GM12865 (cell line): ENCODE data around the gene EML3.
"Not testable (repeated sequence)": the region's sequence is repeated elsewhere in the genome, so short reads cannot be mapped to it uniquely, and the experiment has no call there.

ENCODE experiments used
- DNase-seq: peaks from one replicate; pipeline ENCODE4 v3.0.0; 2010; ENCODE audit warnings: low read depth
- H3K4me3 ChIP-seq: 2 replicates; pipeline ENCODE4 v1.5.1; 2011; ENCODE audit warnings: mild to moderate bottlenecking, low read depth, low read length, control low read depth
- TF ChIP-seq, protein P1 (sequence below): IDR thresholded peaks from 2 replicates; pipeline ENCODE4 v1.5.1; 2011; ENCODE audit warnings: low read length, control low read depth, low read depth, inconsistent platforms; ENCODE audit not compliant: insufficient read depth; ENCODE audit errors: missing control alignments

EML3 gene

DNA sequence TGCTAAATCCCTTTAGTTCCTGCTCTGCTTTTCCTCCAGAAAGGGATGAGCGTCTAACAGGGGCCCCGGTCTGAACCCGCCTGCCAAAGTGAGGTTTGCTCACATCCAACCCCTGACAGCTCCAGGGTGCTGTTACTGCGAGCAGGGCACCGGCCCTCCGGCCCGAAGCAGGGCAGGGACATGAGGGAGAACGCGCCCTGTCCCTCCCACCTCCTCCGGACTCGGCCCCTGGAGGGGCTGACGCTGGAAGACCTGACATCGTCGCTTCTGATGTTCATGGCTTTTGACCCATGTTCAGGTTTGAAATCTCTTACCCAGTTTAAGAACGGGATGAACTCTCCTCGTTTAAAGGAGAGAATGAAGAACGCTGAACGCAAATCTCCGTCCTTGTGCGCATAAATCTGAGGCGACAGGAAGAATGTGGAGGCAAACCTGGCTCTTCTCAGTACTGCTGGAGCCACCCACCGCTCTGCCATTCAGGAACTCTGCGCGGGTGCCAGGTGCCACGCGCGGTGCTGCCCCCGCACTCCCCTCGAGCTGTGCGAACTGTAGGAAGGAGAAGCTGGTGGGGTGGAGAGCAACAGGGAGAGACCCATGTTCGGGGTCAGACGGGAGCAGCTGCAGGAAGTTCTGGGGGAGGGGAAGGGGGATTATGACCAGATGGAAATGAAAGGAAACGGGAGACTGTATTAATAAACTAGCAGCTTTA, 38.1 kb downstream of the EML3 start:
- H3K4me3 ChIP-seq = peak overlapping the region; percentile 85
- TF ChIP-seq, protein P1, sequence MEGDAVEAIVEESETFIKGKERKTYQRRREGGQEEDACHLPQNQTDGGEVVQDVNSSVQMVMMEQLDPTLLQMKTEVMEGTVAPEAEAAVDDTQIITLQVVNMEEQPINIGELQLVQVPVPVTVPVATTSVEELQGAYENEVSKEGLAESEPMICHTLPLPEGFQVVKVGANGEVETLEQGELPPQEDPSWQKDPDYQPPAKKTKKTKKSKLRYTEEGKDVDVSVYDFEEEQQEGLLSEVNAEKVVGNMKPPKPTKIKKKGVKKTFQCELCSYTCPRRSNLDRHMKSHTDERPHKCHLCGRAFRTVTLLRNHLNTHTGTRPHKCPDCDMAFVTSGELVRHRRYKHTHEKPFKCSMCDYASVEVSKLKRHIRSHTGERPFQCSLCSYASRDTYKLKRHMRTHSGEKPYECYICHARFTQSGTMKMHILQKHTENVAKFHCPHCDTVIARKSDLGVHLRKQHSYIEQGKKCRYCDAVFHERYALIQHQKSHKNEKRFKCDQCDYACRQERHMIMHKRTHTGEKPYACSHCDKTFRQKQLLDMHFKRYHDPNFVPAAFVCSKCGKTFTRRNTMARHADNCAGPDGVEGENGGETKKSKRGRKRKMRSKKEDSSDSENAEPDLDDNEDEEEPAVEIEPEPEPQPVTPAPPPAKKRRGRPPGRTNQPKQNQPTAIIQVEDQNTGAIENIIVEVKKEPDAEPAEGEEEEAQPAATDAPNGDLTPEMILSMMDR = no peak
- peak; percentile 35 for DNase-seq

DNA sequence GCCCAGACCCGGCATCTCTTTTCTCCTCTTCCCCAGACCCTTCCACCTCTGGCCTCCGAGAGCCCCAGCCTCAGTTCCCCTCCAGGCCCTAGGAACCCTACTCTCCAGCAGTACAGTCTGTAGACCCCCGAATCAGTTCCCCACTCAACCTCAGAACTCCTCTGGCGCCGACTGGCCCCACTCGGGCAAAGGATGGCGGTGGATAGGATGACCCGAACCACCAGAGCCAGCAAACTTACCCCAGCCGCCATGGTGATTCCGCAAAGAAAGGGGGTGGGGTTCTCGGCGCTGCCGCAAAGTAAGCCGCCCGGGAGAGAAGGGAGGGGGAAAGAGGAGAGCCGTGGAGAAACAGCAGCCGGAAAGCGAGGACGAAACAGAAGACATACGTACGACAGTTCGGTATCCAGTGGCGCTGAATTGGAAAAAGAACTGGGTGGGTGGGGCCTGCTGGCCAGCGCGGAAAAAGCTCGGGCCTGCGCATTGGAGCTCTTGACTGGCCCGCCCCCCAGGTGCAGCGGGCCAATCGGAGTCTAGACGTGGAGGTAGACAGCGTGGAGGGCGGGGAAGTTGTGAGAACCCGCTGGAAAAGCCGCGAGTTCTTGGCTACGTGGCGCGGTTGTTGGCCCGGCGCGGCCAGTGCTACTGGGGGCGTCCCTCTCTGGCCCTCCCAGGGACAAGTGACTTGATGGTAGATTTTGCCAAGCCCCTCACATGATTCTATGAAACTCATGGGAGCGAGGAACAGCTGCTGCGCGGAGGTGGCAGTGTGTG, 38.8 kb downstream of the EML3 start, which contains the start of gene EEF1G:
TSS of gene EEF1G (minus strand) at position 300 of the 771 bp plus-strand sequence. CDS start at position 251, 49 bp downstream.
- H3K4me3 ChIP-seq = peak within 1 kb of the TSS; percentile 88
- TF ChIP-seq, protein P1 = no peak
- DNase-seq = peak; percentile 100

DNA sequence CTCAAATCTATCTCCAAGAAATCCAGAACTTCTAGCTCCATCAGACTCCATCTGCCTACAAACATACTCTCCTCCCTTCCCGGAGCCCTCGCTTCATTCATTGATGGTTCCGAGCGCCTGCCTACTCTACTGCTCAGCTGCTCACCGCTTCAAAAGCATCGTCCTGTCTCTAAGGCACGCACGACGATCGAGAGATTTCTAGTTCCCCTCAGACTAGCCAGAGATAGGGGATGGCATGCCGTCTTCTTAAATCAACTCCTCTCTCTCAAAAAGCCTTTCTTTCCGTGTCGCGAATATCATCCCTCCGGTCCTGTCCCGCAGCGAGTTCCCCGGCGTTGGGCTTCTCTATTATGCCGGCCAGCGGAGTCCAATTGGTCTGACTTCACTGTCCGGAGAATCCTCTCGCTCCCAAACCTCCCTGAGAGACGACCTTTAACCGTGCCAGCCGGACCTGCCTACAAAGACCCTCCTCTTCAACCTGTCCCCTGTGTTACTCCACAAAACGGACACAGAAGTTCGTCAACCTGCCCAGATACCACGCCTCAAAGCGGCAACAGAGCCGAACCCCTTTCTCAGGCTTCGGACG, 39.5 kb downstream of the EML3 start:
- TF ChIP-seq, protein P1 = no peak
- peak; percentile 50 for DNase-seq
- H3K4me3 ChIP-seq = peak overlapping the region; percentile 88

DNA sequence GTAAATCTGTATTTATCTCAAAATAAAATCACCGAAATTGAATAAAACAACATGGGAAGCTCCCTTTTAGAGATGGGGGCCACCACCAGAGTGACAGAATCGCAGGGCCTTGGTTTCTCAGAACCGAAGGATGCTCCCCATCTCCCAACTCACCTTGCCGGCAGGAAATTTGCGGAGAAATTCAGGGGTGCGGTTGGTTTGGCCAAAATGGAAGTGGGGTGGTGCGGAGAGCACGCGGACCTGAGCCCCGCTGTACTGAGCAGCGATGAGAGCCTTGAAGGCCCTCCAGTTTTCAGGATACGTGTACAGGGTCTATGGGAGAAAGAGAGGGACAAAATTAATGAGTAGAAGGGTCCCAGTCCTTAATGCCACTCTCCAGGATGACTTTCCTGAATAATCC, 40.1 kb downstream of the EML3 start:
- TF ChIP-seq, protein P1 = no peak
- peak overlapping the region; percentile 88 for H3K4me3 ChIP-seq
- DNase-seq = no peak

DNA sequence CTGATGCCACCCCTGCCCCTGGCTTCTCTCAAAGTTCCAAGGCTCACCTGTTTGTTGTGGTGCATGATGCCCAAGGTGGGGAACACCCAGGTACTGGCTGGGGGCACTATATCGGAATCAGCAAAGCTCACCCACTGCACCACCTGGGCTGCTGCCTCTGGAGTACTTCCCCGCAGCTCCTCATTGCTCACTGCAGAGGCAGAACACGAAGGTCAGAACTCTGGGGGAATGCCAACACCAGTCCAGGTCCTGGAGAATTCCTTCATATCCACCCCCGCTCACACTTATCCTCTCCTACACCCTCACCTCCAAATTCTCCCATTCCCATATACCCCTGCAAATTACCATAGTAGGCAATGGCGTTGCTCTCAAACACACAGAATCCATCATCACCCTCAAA, 41.1 kb downstream of the EML3 start:
- not testable (repeated sequence) for H3K4me3 ChIP-seq, DNase-seq

DNA sequence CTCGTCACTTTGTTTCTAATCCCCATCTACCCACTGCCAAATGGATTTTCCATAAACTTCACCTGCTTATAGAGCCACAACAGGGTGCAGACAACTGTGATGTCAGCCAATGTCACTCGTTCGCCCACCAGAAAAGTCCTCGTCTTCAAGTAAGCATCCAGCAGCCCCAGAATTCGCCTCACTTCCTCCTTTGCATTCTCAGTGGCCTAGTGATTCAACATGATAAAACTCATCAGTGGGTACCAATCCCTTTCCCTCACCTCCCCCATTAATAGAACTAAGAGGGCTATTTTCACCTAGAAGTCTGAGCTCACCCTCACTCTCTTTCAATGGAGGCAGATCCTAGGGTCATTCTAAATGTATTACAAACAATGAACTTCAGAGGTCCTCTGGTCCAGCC, 41.7 kb downstream of the EML3 start:
- H3K4me3 ChIP-seq, DNase-seq: not testable (repeated sequence)

DNA sequence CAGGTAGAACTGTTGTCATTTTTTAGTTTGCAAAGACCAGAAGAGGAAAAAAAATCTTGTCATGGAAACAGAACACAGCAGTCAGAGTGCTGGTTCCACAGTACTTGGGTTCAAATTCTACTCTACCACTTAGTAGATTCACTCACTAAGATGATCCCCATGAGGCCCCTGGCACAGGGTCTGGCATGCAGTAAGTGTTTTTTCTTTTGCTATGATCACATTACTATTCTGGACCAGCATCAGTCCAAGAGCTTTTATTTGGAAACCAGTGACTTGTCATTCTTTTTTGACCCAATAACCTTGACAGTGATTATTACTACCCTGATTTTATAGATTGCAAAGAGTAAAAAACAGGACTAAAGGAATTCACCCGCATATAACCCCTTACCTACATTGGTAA, 43.0 kb downstream of the EML3 start:
- no peak for DNase-seq
- no peak overlapping the region for H3K4me3 ChIP-seq
- TF ChIP-seq, protein P1 = no peak
